ENCODE measurements around the gene DNAJC24. TPM values are rescaled to one million over a fixed set of nuclear protein-coding genes. Genes with fewer than 3 reads are reported as not detected.

DNAJC24 gene
- total and polyA plus RNA-seq, 9 of the 15 experiments (the other 6 are each of a cell fraction or from before 2014, with no cell fraction given), result 12.2 to 31.9 (median 16.9) TPM

DNA sequence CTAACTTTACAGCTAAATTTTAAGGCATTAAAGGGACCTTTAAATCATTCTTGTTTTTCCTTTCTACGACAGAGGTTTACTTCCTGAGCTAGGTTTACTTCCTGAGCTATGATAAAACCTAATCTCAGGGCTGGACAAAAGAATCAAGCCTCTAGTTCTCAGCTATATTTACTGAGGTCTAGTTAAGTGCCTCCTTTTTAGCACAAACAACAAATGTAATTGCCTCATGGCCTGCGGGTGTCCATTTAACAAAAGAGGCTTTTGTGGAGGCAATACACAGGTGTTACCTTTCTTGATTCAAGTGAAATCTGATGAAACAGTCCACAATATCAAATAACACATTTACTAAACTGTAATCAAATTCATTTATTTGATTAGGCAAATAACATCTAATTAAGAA is 72.4 kb downstream of the DNAJC24 start:
- Histone ChIP-seq H3K4me1 (replicated peaks in 1 of 2; ENCODE audit: control insufficient read depth in 2 of 2, insufficient read depth in 2 of 2, low read length in 2 of 2) (no peaks in the 10 kb centered on the region), H3K4me2 (ENCODE audit: insufficient read depth, low read length) (no peak overlapping the region), H3K27me3 (ENCODE audit: control insufficient read depth in 2 of 2, insufficient read depth in 2 of 2, low read length in 2 of 2) (no peaks in the 10 kb centered on the region), H3K36me3 (ENCODE audit: control insufficient read depth, insufficient read depth, low read length) (0 out of 3 replicates have a peak, but pooled peaks cover 2% of the 10 kb centered on the region), H3K4me3 (no peak overlapping the region), H3K9ac (ENCODE audit: insufficient read depth in 1 of 2, low read depth in 2 of 2, low read length in 2 of 2) (no peak overlapping the region), H3K79me2 (ENCODE audit: control insufficient read depth, insufficient read depth, low read length) (no peaks in the 10 kb centered on the region), H3K9me1 (ENCODE audit: control insufficient read depth, insufficient read depth, low read length) (no peaks in the 10 kb centered on the region), H3K9me3 (replicated peaks; ENCODE audit: control insufficient read depth, insufficient read depth, low read depth, low read length) (no peaks in the 10 kb centered on the region), H2AFZ (ENCODE audit: low read depth, low read length) (no peak overlapping the region), H3K27ac (ENCODE audit: extremely low read depth, low read depth, low read length) (no peak overlapping the region), H4K20me1 (replicated peaks; ENCODE audit: control insufficient read depth, insufficient read depth, low read length) (no peaks in the 10 kb centered on the region)
- no peak for ATAC-seq
- POLR2A ChIA-PET, result interaction anchor here (0.7 kb wide), 1 partner anchor 20 kb away, joined by 3 read pairs; no protein-coding TSS in a partner anchor
- intact Hi-C loops (cut with micrococcal nuclease) (no loop called here), in situ Hi-C loops (cut with MboI) (no loop called here)
- WGBS (ENCODE audit: insufficient coverage, low coverage, missing lambda C conversion rate), result 50% methylated on average over 2 of the region's 2 CpGs
- no peak for FAIRE-seq
- DNase-seq (ENCODE audit: extremely low read depth in 1 of 4, low spot score in 3 of 4), result no peak
- no peak for TF ChIP-seq YBX1 (IDR thresholded peaks at IDR 0.05)
- TF ChIP-seq BRF2 (IDR thresholded peaks at IDR 0.05; ENCODE audit: borderline replicate concordance, insufficient read depth, insufficient read length), result no peak
- TF ChIP-seq, protein P1, sequence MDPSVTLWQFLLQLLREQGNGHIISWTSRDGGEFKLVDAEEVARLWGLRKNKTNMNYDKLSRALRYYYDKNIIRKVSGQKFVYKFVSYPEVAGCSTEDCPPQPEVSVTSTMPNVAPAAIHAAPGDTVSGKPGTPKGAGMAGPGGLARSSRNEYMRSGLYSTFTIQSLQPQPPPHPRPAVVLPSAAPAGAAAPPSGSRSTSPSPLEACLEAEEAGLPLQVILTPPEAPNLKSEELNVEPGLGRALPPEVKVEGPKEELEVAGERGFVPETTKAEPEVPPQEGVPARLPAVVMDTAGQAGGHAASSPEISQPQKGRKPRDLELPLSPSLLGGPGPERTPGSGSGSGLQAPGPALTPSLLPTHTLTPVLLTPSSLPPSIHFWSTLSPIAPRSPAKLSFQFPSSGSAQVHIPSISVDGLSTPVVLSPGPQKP (CRISPR knock-in tag; IDR thresholded peaks at IDR 0.05), result no peak
- TF ChIP-seq MLX (CRISPR knock-in tag; conservative IDR thresholded peaks at IDR 0.05), result no peak
- no peak for TF ChIP-seq SETDB1 (IDR thresholded peaks at IDR 0.05; ENCODE audit: low read length)
- TF ChIP-seq BRD4 (IDR thresholded peaks at IDR 0.05), result no peak
- no peak for TF ChIP-seq MCM3 (IDR thresholded peaks at IDR 0.05)
- CTCF ChIA-PET (ENCODE audit: low intra/inter-chr PET ratio), result no interaction called here
- no TSS peak for BruUV-seq (replicated peaks)

Data from K562 (cell line).